Smooth muscle cell (in vitro differentiated cells): ENCODE measurements around the gene DUOXA2. TPM values are rescaled to one million over a fixed set of nuclear protein-coding genes. Genes with fewer than 3 reads are reported as not detected.

Source experiments
- DNase-seq: peaks from one replicate; lab custom pipeline; 2025; ENCODE audit not compliant: unreplicated experiment; lab: John Stamatoyannopoulos, UW
- H2AFZ ChIP-seq: fragments of 200-600 bp; sonication (generic); 2 replicates; pipeline ENCODE4 v1.6.0; 2016; ENCODE audit warnings: antibody characterized with exemption, low read depth, mild to moderate bottlenecking
- H3F3A ChIP-seq: fragments of 200-600 bp; sonication (generic); 2 replicates; pipeline ENCODE4 v1.6.0; 2017; ENCODE audit warnings: antibody characterized with exemption, low read depth
- H3K27ac ChIP-seq: fragments of 200-600 bp; sonication (generic); 2 replicates; pipeline ENCODE4 v1.5.1; 2016; ENCODE audit warnings: low read depth, mild to moderate bottlenecking
- H3K27me3 ChIP-seq: fragments of 200-600 bp; sonication (generic); 2 replicates; pipeline ENCODE4 v1.6.1; 2016; ENCODE audit warnings: low read depth, mild to moderate bottlenecking
- H3K36me3 ChIP-seq: fragments of 200-600 bp; sonication (generic); 2 replicates; pipeline ENCODE4 v1.5.1; 2016; ENCODE audit warnings: low read depth
- H3K4me1 ChIP-seq: fragments of 200-600 bp; sonication (generic); 2 replicates; pipeline ENCODE4 v1.5.1; 2016; ENCODE audit warnings: low read depth
- H3K4me2 ChIP-seq: fragments of 200-600 bp; sonication (generic); 2 replicates; pipeline ENCODE4 v1.6.0; 2016; ENCODE audit warnings: mild to moderate bottlenecking
- H3K4me3 ChIP-seq: fragments of 200-600 bp; sonication (generic); 2 replicates; pipeline ENCODE4 v1.5.1; 2016; ENCODE audit warnings: mild to moderate bottlenecking
- H3K79me2 ChIP-seq: fragments of 200-600 bp; sonication (generic); 2 replicates; pipeline ENCODE4 v1.6.0; 2016; ENCODE audit warnings: low read depth, mild to moderate bottlenecking
- H3K9ac ChIP-seq: fragments of 200-600 bp; sonication (generic); 2 replicates; pipeline ENCODE4 v1.6.0; 2016; ENCODE audit warnings: low read depth
- H3K9me3 ChIP-seq: fragments of 200-600 bp; sonication (generic); replicated peaks from 2 replicates; pipeline ENCODE4 v1.5.1; 2016; ENCODE audit warnings: low read depth
- H4K20me1 ChIP-seq: fragments of 200-600 bp; sonication (generic); 2 replicates; pipeline ENCODE4 v1.6.0; 2016; ENCODE audit warnings: low read depth
- CTCF ChIP-seq: fragments of 200-600 bp; sonication (generic); IDR thresholded peaks from 2 replicates; pipeline ENCODE4 v1.5.1; 2017; ENCODE audit warnings: borderline replicate concordance, mild to moderate bottlenecking, antibody characterized with exemption; ENCODE audit not compliant: insufficient read depth, poor library complexity, severe bottlenecking
- WGBS: methylation state at CpG from one replicate; pipeline ENCODE4 v1.1.7; 2016; ENCODE audit warnings: low lambda C conversion rate; 5-methylcytosine and 5-hydroxymethylcytosine counted together
- polyA plus RNA-seq: library from polyadenylated mRNA; unstranded; fragments of >200 nt; fragmentation: Nextera tagmentation; extraction: Ambion mirVana; gene quantifications from 2 replicates; pipeline ENCODE4 v1.2.1, GENCODE V29; 2016
- total RNA-seq: library from RNA; depleted of rRNA; stranded (reverse); fragments of >200 nt; gene quantifications from 2 replicates; pipeline ENCODE4 v1.2.3, GENCODE V29; 2014

DUOXA2 gene
- total and polyA plus RNA-seq, 2 experiments from 2014 or later = not detected

GRCh38 chr15:45110256-45110820 lies 3.8 kb upstream of the DUOXA2 start:
- H3F3A ChIP-seq = no peaks in the 10 kb centered on the region
- peaks cover 69% of the 10 kb centered on the region for H3K27me3 ChIP-seq
- H4K20me1 ChIP-seq = no peaks in the 10 kb centered on the region
- TF ChIP-seq CTCF = peak; percentile 20
- no peak overlapping the region for H3K4me3 ChIP-seq
- H3K9ac ChIP-seq = no peak overlapping the region
- no peak overlapping the region for H3K4me2 ChIP-seq
- peaks cover 8% of the 10 kb centered on the region for H3K4me1 ChIP-seq
- no peaks in the 10 kb centered on the region for H3K9me3 ChIP-seq
- no peak overlapping the region for H2AFZ ChIP-seq
- H3K36me3 ChIP-seq = no peaks in the 10 kb centered on the region
- no peaks in the 10 kb centered on the region for H3K79me2 ChIP-seq
- WGBS = 75% methylated on average over 11 of the region's 11 CpGs
- no peak for DNase-seq
- H3K27ac ChIP-seq = no peak overlapping the region

DNA sequence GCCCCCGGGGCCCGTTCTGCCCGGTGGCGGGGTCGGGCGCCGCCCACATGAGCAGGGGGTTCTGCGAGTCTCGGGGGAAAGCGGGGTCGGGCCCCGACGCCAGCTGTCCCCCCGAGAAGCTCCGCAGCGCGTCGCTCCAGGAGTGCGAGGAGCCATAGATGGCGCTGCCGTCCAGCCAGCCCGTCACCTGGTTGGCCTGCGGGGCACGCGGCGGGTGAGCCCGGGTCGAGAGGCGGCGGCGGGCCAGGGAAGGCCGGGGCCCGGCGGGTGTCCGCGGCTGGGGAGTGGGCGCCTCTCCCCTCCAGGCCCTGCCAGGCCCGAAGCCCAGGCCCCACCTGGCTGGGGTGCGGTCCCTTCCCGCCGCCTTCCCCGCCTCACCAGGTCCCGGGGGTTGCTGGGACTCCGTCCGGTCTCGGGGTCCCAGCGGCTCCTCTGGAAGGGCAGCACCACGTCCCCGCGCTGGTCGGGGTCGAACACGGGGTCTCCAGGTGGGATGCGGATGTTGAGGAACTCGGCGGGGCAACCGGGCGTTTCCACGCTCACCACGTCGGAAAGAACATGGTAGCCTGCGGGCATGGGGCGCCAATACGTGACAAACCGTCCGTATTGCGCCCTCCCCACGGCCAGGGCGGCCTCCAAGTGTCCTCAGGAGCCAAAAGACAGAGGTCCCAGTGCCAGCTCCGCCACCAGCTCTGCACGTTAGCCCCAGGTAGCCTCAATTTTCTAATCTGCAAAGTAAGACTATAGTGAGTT lies 2.6 kb upstream of the DUOXA2 start:
- peak overlapping the region; percentile 81 for H3K4me2 ChIP-seq
- 11% methylated on average over 30 of the region's 71 CpGs for WGBS
- no peak for TF ChIP-seq CTCF

DNA sequence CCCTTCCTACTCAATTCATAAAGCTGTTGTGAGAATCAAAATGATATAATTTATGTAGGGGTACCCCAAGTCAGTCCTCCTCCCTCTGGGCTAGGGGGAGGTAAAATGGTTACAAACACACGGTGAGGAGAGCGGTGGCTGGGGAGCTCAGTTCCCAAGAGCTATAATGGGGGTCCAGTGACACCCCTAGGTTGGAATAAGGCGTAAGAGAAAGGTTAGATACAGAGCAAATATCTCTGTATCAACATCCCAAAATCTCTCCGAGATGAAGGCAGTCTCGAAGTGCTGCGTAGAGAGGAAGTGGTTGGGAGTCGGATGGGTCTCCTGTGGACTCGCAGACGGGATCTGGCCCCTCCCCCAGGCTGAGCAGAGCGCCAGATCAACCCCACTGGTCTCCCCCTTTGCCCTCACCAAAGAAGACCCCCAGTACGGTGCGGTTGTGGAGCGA lies 2.0 kb upstream of the DUOXA2 start:
- no peak overlapping the region for H3K9ac ChIP-seq
- no peaks in the 10 kb centered on the region for H3K36me3 ChIP-seq
- H3K79me2 ChIP-seq = no peaks in the 10 kb centered on the region
- peak overlapping the region; percentile 81 for H3K4me2 ChIP-seq
- peaks cover 8% of the 10 kb centered on the region for H3K4me1 ChIP-seq
- peak overlapping the region; percentile 36 for H3K4me3 ChIP-seq
- no peaks in the 10 kb centered on the region for H3F3A ChIP-seq
- 11% methylated on average over 13 of the region's 13 CpGs for WGBS
- no peaks in the 10 kb centered on the region for H3K9me3 ChIP-seq
- no peak overlapping the region for H2AFZ ChIP-seq
- peaks cover 88% of the 10 kb centered on the region for H3K27me3 ChIP-seq
- H3K27ac ChIP-seq = no peak overlapping the region
- H4K20me1 ChIP-seq = no peaks in the 10 kb centered on the region
- no peak for TF ChIP-seq CTCF
- no peak for DNase-seq

More for the DNA sequence above, 2.6 kb upstream of the DUOXA2 start:
- Histone ChIP-seq H4K20me1 (no peaks in the 10 kb centered on the region), H3K79me2 (no peaks in the 10 kb centered on the region), H3K9me3 (no peaks in the 10 kb centered on the region), H3K4me1 (peaks cover 8% of the 10 kb centered on the region), H3K9ac (no peak overlapping the region), H2AFZ (no peak overlapping the region), H3K27me3 (peaks cover 82% of the 10 kb centered on the region), H3K36me3 (no peaks in the 10 kb centered on the region), H3F3A (no peaks in the 10 kb centered on the region), H3K4me3 (no peak overlapping the region), H3K27ac (no peak overlapping the region)
- no peak for DNase-seq
